SJSA1 (cell line): ENCODE results near the gene GNA12. TPM values are rescaled to one million over a fixed set of nuclear protein-coding genes. Genes with fewer than 3 reads are reported as not detected.
"Not testable (repeated sequence)": the region's sequence is repeated elsewhere in the genome, so short reads cannot be mapped to it uniquely, and the experiment has no call there.

Experiments
- DNase-seq, 2 experiments: peaks; one replicate each; pipeline ENCODE4 v3.0.0-alpha.2; 2015 to 2020; ENCODE audit warnings: low spot score in 2 of 2, low read depth in 1 of 2
- H3K27ac ChIP-seq: fragments of 250-450 bp; sonication (Bioruptor Pico); 2 replicates; pipeline ENCODE4 v1.5.1; 2020; ENCODE audit warnings: mild to moderate bottlenecking, moderate library complexity
- H3K27me3 ChIP-seq: fragments of 250-450 bp; sonication (Bioruptor Pico); replicated peaks from 2 replicates; pipeline ENCODE4 v1.5.1; 2020; ENCODE audit warnings: mild to moderate bottlenecking, moderate library complexity
- H3K36me3 ChIP-seq: fragments of 250-450 bp; sonication (Bioruptor Pico); 2 replicates; pipeline ENCODE4 v1.5.1; 2020; ENCODE audit warnings: mild to moderate bottlenecking
- H3K4me1 ChIP-seq: fragments of 250-450 bp; sonication (Bioruptor Pico); replicated peaks from 2 replicates; pipeline ENCODE4 v1.6.1; 2021; ENCODE audit warnings: mild to moderate bottlenecking
- H3K4me3 ChIP-seq: fragments of 250-450 bp; sonication (Bioruptor Pico); 2 replicates; pipeline ENCODE4 v1.5.1; 2020; ENCODE audit warnings: mild to moderate bottlenecking
- H3K9me3 ChIP-seq: fragments of 250-450 bp; sonication (Bioruptor Pico); replicated peaks from 2 replicates; pipeline ENCODE4 v1.5.1; 2020; ENCODE audit warnings: mild to moderate bottlenecking
- total RNA-seq: library from RNA; depleted of rRNA; stranded (reverse); fragments of >200 nt; shearing (Covaris generic); gene quantifications from 2 replicates; pipeline ENCODE4 v1.2.3, GENCODE V29; 2014

GNA12 gene
- total RNA-seq, 1 experiment from 2014 or later: 31.2 TPM

GRCh38 chr7:2725178-2726105 is 118.7 kb downstream of the GNA12 start:
- H3K36me3 ChIP-seq: peaks cover 66% of the 10 kb centered on the region
- no peaks in the 10 kb centered on the region for H3K27me3 ChIP-seq
- H3K9me3 ChIP-seq: no peaks in the 10 kb centered on the region
- H3K27ac ChIP-seq: no peak overlapping the region
- no peak for DNase-seq
- no peak overlapping the region for H3K4me3 ChIP-seq
- peaks cover 15% of the 10 kb centered on the region for H3K4me1 ChIP-seq

DNA sequence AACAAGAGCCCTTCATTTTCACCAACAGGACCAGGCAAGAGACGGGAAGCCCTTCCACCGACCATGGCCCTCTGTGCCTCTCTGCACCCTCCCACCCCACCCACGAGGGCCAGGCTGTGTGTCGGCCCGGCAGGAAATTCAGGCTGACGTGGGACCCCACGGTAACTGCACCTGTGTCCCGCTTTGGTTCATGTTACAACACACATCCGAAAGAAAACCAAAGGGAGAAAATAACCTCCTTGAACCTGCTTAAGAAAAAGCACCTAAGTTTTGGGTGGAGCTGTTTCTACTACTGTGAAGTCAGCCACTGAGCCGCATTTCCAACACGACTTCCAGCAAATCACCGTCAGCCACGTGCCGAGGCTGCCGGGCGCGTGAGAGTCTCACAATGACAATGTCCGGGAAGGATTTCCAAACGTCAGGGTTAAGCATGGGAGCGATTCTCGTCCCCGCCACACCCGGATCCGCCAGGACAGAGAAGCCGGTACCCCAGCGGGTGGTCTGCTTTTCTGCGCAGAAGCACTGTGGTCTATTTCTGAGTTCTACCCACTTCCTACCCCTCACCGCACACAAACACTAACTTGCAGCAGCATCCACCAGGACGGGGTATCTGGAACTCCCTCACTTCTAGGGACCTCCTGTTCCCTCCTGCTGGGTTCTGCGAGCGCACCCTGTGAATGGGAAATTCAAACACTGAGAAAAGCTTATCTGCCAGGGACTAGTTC is 119.5 kb downstream of the GNA12 start:
- Histone ChIP-seq H3K27ac (no peak overlapping the region), H3K27me3 (no peaks in the 10 kb centered on the region), H3K4me1 (peaks cover 15% of the 10 kb centered on the region), H3K36me3 (peaks cover 66% of the 10 kb centered on the region), H3K4me3 (no peak overlapping the region), H3K9me3 (no peaks in the 10 kb centered on the region)
- no peak for DNase-seq

DNA sequence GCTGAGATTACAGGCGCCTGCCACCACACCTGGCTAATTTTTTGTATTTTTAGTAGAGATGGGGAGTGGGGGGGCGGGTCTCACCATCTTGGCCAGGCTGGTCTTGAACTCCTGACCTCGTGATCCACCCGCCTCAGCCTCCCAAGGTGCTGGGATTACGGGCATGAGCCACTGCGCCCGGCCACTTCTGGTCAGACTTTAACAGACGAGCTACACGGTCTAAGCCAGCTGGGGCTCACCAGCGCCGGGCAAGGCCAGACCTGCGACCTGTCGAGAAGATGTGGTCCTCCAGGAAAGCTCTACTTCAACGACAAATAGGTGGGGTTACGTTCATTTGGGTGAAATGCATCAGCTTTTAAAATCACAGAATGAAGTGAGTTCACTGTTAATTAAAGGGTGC is 120.1 kb downstream of the GNA12 start:
- H3K27me3 ChIP-seq, DNase-seq, H3K4me3 ChIP-seq, H3K9me3 ChIP-seq, H3K27ac ChIP-seq: not testable (repeated sequence)
- H3K4me1 ChIP-seq: peaks cover 15% of the 10 kb centered on the region
- peaks cover 65% of the 10 kb centered on the region for H3K36me3 ChIP-seq

DNA sequence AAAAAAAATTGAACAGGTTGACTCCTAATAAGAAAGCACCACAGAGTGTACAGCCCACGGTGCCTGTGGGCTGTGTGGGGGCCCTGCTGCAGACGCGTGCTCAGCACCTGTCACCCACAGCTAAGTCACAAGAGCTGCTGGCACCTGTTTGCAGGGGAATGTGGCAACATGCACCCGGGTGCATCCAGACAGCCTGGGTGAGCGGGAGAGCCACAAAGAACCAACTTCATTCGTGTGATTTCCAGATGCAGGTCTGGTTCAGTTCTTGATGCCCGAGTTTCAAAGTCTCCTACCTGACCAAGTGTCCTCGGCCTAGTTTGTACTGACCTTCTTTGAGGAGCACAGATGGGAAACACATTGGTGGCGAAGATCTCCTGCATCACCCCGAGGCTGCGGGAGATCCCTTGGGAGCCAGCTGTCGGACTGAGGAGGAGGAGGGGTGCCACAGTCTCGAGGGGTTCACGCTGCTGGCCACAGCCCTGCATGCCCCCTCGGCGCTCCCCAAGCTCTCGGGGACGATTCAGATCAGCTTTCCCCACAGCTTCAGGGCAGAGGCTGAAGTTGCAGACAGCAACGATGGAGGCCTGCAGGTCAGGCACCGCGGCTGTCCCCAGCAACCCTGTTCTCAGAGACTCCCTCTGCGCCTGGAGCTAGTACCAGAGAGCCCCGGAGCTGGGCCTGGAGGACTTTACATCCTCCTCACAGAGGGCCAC is 120.8 kb downstream of the GNA12 start:
- Histone ChIP-seq H3K4me3 (no peak overlapping the region), H3K36me3 (peaks cover 64% of the 10 kb centered on the region), H3K9me3 (no peaks in the 10 kb centered on the region), H3K27me3 (no peaks in the 10 kb centered on the region), H3K4me1 (peaks cover 12% of the 10 kb centered on the region), H3K27ac (no peak overlapping the region)
- DNase-seq: no peak

DNA sequence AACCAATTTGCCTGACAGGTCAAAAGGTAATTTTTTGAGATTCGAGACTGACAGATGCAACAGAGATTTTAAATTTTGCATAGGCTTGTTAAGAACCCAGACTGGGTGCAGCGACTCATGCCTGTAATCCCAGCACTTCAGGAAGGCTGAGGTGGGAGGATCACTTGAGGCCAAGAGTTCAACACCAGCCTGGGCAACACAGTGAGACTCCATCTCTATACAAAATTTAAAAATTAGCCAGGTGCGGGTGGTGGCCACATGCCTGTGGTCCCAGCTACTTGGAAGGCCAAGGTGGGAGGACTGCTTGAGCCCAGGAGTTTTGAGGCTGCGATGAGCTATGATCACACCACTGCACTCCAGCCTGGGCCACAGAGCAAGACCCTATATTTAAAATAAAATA is 121.5 kb downstream of the GNA12 start:
- Histone ChIP-seq H3K36me3 (peaks cover 69% of the 10 kb centered on the region), H3K4me3 (no peak overlapping the region), H3K9me3 (no peaks in the 10 kb centered on the region), H3K27ac (no peak overlapping the region), H3K4me1 (peaks cover 11% of the 10 kb centered on the region), H3K27me3 (no peaks in the 10 kb centered on the region)
- no peak for DNase-seq

- peaks cover 69% of the 10 kb centered on the region for H3K36me3 ChIP-seq
- DNase-seq: no peak
- no peaks in the 10 kb centered on the region for H3K9me3 ChIP-seq
- peaks cover 14% of the 10 kb centered on the region for H3K4me1 ChIP-seq
- no peak overlapping the region for H3K27ac ChIP-seq
- H3K4me3 ChIP-seq: no peak overlapping the region
- no peaks in the 10 kb centered on the region for H3K27me3 ChIP-seq
Observed at GRCh38 chr7:2721842-2722241, 122.3 kb downstream of the GNA12 start.

GRCh38 chr7:2720024-2720423 is 124.1 kb downstream of the GNA12 start:
- Histone ChIP-seq H3K36me3 (peaks cover 69% of the 10 kb centered on the region), H3K9me3 (no peaks in the 10 kb centered on the region), H3K4me3 (no peak overlapping the region), H3K27ac (peak overlapping the region; percentile 51; the same call in 1 of the 2 replicates), H3K4me1 (peaks cover 14% of the 10 kb centered on the region), H3K27me3 (no peaks in the 10 kb centered on the region)
- DNase-seq: no peak

GRCh38 chr7:2719007-2719406 is 125.1 kb downstream of the GNA12 start:
- H3K4me3 ChIP-seq: no peak overlapping the region
- H3K27me3 ChIP-seq: no peaks in the 10 kb centered on the region
- H3K9me3 ChIP-seq: no peaks in the 10 kb centered on the region
- H3K36me3 ChIP-seq: peaks cover 69% of the 10 kb centered on the region
- peaks cover 14% of the 10 kb centered on the region for H3K4me1 ChIP-seq
- H3K27ac ChIP-seq: no peak overlapping the region
- DNase-seq: no peak

- H3K27ac ChIP-seq: no peak overlapping the region
- H3K36me3 ChIP-seq: peaks cover 72% of the 10 kb centered on the region
- H3K4me1 ChIP-seq: peaks cover 14% of the 10 kb centered on the region
- no peaks in the 10 kb centered on the region for H3K9me3 ChIP-seq
- H3K27me3 ChIP-seq: no peaks in the 10 kb centered on the region
- DNase-seq: no peak
- H3K4me3 ChIP-seq: no peak overlapping the region
Observed at GRCh38 chr7:2718296-2718965, 125.7 kb downstream of the GNA12 start.

DNA sequence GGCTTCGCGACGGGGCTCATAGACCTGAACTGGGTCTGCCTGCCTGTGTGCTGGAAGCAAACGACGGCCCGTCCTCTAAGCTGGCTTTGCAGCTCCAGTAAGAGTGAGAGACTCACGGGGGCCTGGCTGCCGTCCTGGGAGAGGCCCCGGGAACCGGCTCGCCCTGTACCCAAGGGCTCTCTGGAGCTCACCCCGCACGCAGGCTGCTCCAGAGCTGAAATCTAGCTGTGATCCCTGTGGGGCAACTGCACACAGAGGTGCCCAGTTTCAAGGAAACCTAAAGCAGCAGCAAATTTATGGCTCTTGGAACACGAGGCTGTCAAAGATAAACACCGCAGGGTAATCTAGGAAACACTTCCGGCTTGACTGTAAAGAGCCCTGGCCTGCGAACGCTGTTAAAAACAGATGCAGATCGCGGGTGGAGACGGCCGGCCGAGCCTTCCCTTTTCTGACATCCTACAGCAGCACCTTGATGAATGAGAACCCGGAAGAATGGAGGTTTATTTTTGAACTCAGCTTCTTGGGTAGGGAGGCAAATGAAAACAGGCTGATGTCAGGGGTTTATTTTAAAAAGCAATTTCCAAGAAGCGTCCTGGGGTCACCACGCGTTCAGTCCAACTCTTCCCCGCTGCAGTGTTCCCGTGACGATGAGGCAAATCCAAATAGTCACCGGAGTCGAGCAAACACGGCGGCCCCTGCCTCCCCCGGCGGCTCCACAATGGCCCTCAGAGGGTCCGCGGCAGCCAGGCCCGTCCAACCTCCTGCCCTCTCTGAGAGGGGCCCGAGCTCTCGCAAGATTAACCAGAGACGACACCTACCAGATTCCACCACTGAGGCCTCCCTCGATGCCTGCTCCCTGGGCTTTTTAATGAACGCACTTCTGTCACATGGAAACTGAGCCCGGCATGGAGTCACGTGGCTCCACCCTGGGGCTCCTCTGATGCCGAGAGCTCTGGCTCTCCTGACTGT is 126.5 kb downstream of the GNA12 start:
- H3K27ac ChIP-seq: no peak overlapping the region

DNA sequence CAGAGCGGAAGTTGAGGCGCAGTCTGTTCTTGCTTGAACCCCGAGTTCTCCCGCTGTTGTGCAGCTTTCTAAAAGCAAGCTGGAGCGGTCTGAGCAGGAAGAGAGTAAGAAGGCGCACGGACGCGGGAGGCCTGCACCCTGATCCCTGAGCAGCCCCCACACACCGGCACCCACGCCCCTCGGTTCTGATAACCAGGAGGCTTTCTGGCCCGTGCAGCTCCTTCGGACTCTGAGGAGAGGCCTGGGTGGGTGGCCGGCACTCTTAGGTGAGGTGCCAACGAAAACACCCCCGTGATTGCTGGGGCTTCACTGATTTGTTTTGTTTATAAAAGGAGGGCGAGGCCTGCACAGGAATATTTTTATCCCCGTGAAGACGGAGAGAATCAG is 127.2 kb downstream of the GNA12 start:
- Histone ChIP-seq H3K9me3 (no peaks in the 10 kb centered on the region), H3K36me3 (peaks cover 70% of the 10 kb centered on the region), H3K4me3 (no peak overlapping the region), H3K27me3 (no peaks in the 10 kb centered on the region), H3K4me1 (peaks cover 14% of the 10 kb centered on the region), H3K27ac (no peak overlapping the region)
- DNase-seq: no peak

More for the DNA sequence above, 126.5 kb downstream of the GNA12 start:
- peaks cover 14% of the 10 kb centered on the region for H3K4me1 ChIP-seq
- DNase-seq: no peak
- H3K27me3 ChIP-seq: no peaks in the 10 kb centered on the region
- no peak overlapping the region for H3K4me3 ChIP-seq
- H3K9me3 ChIP-seq: no peaks in the 10 kb centered on the region
- peaks cover 68% of the 10 kb centered on the region for H3K36me3 ChIP-seq

- Histone ChIP-seq H3K4me1 (peaks cover 14% of the 10 kb centered on the region), H3K27ac (no peak overlapping the region), H3K36me3 (peaks cover 68% of the 10 kb centered on the region), H3K27me3 (no peaks in the 10 kb centered on the region), H3K9me3 (no peaks in the 10 kb centered on the region), H3K4me3 (no peak overlapping the region)
- no peak for DNase-seq
Observed at GRCh38 chr7:2716488-2716887, 127.6 kb downstream of the GNA12 start.
